ENCODE results near the gene ST3GAL2.
"Not testable (repeated sequence)": the region's sequence is repeated elsewhere in the genome, so short reads cannot be mapped to it uniquely, and the experiment has no call there.

- not testable (repeated sequence) for TF ChIP-seq CEBPB (IDR thresholded peaks at IDR 0.05; ENCODE audit: low read depth, low read length); RAD21 (IDR thresholded peaks at IDR 0.05; ENCODE audit: low read length); CTCF (conservative IDR thresholded peaks at IDR 0.05; ENCODE audit: low read depth, low read length); MXI1 (IDR thresholded peaks at IDR 0.05; ENCODE audit: borderline replicate concordance, low read depth, low read length); BHLHE40 (IDR thresholded peaks at IDR 0.05; ENCODE audit: low read depth, low read length); CHD1 (IDR thresholded peaks at IDR 0.05; ENCODE audit: low read depth, low read length); POLR2A (IDR thresholded peaks at IDR 0.05; ENCODE audit: low read depth, low read length); RCOR1 (IDR thresholded peaks at IDR 0.05; ENCODE audit: insufficient replicate concordance, low read length); MAZ (IDR thresholded peaks at IDR 0.05; ENCODE audit: borderline replicate concordance, low read depth, low read length); FOS (IDR thresholded peaks at IDR 0.05; ENCODE audit: low read depth, low read length); SMC3 (IDR thresholded peaks at IDR 0.05; ENCODE audit: low read depth, low read length); USF2 (IDR thresholded peaks at IDR 0.05; ENCODE audit: low read depth, low read length); MAFK (IDR thresholded peaks at IDR 0.05; ENCODE audit: low read depth, low read length)
These were observed 12.1 kb upstream of the ST3GAL2 start for GRCh38 chr16:70451004-70451340.

Measured in IMR-90 (cell line).